Transverse colon (tissue), 4 donors: ENCODE measurements around the gene COL24A1. TPM values are rescaled to one million over a fixed set of nuclear protein-coding genes. Genes with fewer than 3 reads are reported as not detected.

ENCODE experiments used
- DNase-seq: peaks from one replicate; pipeline ENCODE4 v3.0.0-alpha.2; 2019
- H3K27ac ChIP-seq, 4 donors: fragments of 200-600 bp; sonication (generic); 2 replicates each; pipeline ENCODE4 v1.5.1; 2016 to 2018; ENCODE audit warnings: inconsistent platforms in 4 of 4
- H3K27me3 ChIP-seq: fragments of 200-600 bp; sonication (generic); 2 replicates; pipeline ENCODE4 v1.5.1; 2017; ENCODE audit warnings: inconsistent platforms
- H3K36me3 ChIP-seq, 4 donors: fragments of 200-600 bp; sonication (generic); 2 replicates each; pipeline ENCODE4 v1.5.1; 2017 to 2019; ENCODE audit warnings: inconsistent platforms in 4 of 4
- H3K4me1 ChIP-seq, 4 donors: fragments of 200-600 bp; sonication (generic); 2 replicates each; pipeline ENCODE4 v1.5.1; 2017 to 2020; ENCODE audit warnings: inconsistent platforms in 4 of 4
- H3K4me3 ChIP-seq, 4 donors: fragments of 200-600 bp; sonication (generic); 1 replicate in 1 of 4; 2 replicates in 3 of 4; pipeline versions ENCODE4 v1.5.1 to v1.6.1; 2017 to 2019; ENCODE audit warnings: inconsistent platforms in 4 of 4
- H3K9me3 ChIP-seq, 2 donors: fragments of 200-600 bp; sonication (generic); 2 replicates each; pipeline ENCODE4 v1.5.1; 2017 to 2019; ENCODE audit warnings: inconsistent platforms in 2 of 2
- CTCF ChIP-seq, 5 experiments: fragments of 200-600 bp in 3 of 5; fragments of 450-650 bp in 2 of 5; sonication (generic) in 3 of 5; IDR thresholded peaks; 1 replicate in 2 of 5; 2 replicates in 3 of 5; pipeline ENCODE4 v1.5.1; 2016 to 2017; ENCODE audit warnings: antibody characterized with exemption in 5 of 5, inconsistent platforms in 3 of 5, mild to moderate bottlenecking in 2 of 5, moderate library complexity in 1 of 5
- EP300 ChIP-seq: sonication (generic); formaldehyde crosslinking; IDR thresholded peaks from one replicate; pipeline ENCODE4 v1.6.1; 2017; ENCODE audit warnings: antibody characterized with exemption, low read depth
- POLR2A ChIP-seq: fragments of 450-650 bp; IDR thresholded peaks from one replicate; pipeline ENCODE4 v1.6.1; 2016; ENCODE audit warnings: antibody characterized with exemption, mild to moderate bottlenecking, moderate library complexity
- POLR2AphosphoS5 ChIP-seq, 3 donors: sonication (generic); formaldehyde crosslinking; IDR thresholded peaks; one replicate each; pipeline ENCODE4 v1.6.1; 2016; ENCODE audit warnings: antibody characterized with exemption in 3 of 3
- WGBS, 2 donors: methylation state at CpG; one replicate each; pipeline ENCODE4 v1.1.5; 2018; ENCODE audit warnings: low coverage in 1 of 2; 5-methylcytosine and 5-hydroxymethylcytosine counted together
- in situ Hi-C, 4 donors: fragments of 200-750 bp; cut with MboI; loops; one replicate each; pipeline versions ENCODE4 v1.15.0 to v1.15.1; 2017; ENCODE audit warnings: low sequenced_read_pairs in 3 of 4, low pct_ligation_motif_present in 1 of 4, low pct_unique_long_range_greater_than_20kb in 1 of 4
- intact Hi-C: fragments of 100-400 bp; cut with DNase I; formaldehyde crosslinking; loops from one replicate; pipeline ENCODE4 v1.15.1; 2023; ENCODE audit warnings: low total_unique reads
- total RNA-seq, 4 donors: library from RNA; depleted of rRNA; stranded (reverse); fragments of >200 nt; gene quantifications; one replicate each; pipeline ENCODE4 v1.1.0, GENCODE V29; 2016

The COL24A1 gene
- total RNA-seq, 4 donors from 2014 or later = 0.68 to 1.2 (median 0.93) TPM

DNA sequence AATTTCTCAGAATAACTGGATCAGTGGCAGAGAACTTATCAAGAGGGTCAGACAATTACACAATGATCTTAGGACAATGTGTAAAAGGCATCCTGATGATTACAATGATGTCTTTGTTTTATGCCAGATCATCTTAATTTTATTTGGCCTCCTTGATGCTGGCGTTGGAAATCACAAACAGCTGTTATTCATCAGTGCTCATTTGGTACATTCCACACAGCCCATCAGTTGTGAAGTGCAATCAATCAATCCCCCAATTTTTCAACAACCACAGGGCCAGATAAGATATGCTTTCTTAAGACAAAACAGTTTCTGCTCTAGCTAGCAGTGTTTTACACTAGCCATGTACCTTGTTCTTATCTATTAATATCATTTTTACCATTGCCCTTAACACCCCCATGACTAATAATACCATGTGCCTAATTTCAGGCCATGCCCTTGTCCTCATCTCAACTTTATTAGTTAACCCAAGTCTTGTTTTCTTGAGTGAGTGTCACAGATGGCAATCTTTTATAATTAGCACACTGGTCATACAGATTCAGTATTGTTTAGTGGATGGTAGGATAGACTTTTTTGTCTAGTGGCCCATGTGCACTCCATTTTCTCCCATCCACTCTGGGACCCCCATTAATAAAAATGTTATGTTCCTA, 40.8 kb upstream of the COL24A1 start:
- Histone ChIP-seq H3K4me3 (no peak overlapping the region), H3K36me3 (no peaks in the 10 kb centered on the region), H3K27me3 (no peaks in the 10 kb centered on the region), H3K9me3 (no peaks in the 10 kb centered on the region), H3K27ac (no peak overlapping the region), H3K4me1 (no peaks in the 10 kb centered on the region)
- no peak for TF ChIP-seq POLR2A
- TF ChIP-seq CTCF (IDR thresholded peaks at IDR 0.05) = no peak
- TF ChIP-seq EP300 = no peak
- TF ChIP-seq POLR2AphosphoS5 (IDR thresholded peaks at IDR 0.05) = no peak
- 0 to 31% methylated on average over 1 of the region's 1 CpG for WGBS, 2 donors
- DNase-seq = no peak
- intact Hi-C loops (no loop called here), in situ Hi-C loops (no loop called here)

- Histone ChIP-seq H3K27me3 (no peaks in the 10 kb centered on the region), H3K27ac (no peak overlapping the region), H3K4me3 (no peak overlapping the region), H3K4me1 (no peaks in the 10 kb centered on the region), H3K36me3 (no peaks in the 10 kb centered on the region), H3K9me3 (no peaks in the 10 kb centered on the region)
- WGBS, 2 donors = 62 to 70% methylated on average over 2 of the region's 2 CpGs
- no peak for DNase-seq
- TF ChIP-seq POLR2AphosphoS5 (IDR thresholded peaks at IDR 0.05) (no peak), POLR2A (no peak), CTCF (IDR thresholded peaks at IDR 0.05) (no peak), EP300 (no peak)
- in situ Hi-C loops (no loop called here), intact Hi-C loops (no loop called here)
Observed at GRCh38 chr1:86195281-86195680, 38.7 kb upstream of the COL24A1 start.

- intact Hi-C loops (no loop called here), in situ Hi-C loops (no loop called here)
- Histone ChIP-seq H3K27me3 (no peaks in the 10 kb centered on the region), H3K4me3 (no peak overlapping the region), H3K4me1 (no peaks in the 10 kb centered on the region), H3K9me3 (no peaks in the 10 kb centered on the region), H3K27ac (no peak overlapping the region), H3K36me3 (no peaks in the 10 kb centered on the region)
- 74 to 93% methylated on average over 4 of the region's 4 CpGs for WGBS, 2 donors
- TF ChIP-seq POLR2AphosphoS5 (IDR thresholded peaks at IDR 0.05) (no peak), CTCF (IDR thresholded peaks at IDR 0.05) (no peak), POLR2A (no peak), EP300 (no peak)
- DNase-seq = no peak
Observed at GRCh38 chr1:86194491-86195034, 38.0 kb upstream of the COL24A1 start.

- intact Hi-C loops (no loop called here), in situ Hi-C loops (no loop called here)
- no peak for DNase-seq
- Histone ChIP-seq H3K27ac (no peak overlapping the region), H3K36me3 (no peaks in the 10 kb centered on the region), H3K27me3 (no peaks in the 10 kb centered on the region), H3K4me1 (no peaks in the 10 kb centered on the region), H3K9me3 (no peaks in the 10 kb centered on the region), H3K4me3 (no peak overlapping the region)
- TF ChIP-seq POLR2A (no peak), CTCF (IDR thresholded peaks at IDR 0.05) (no peak), POLR2AphosphoS5 (IDR thresholded peaks at IDR 0.05) (no peak), EP300 (no peak)
- WGBS, 2 donors = 85 to 88% methylated on average over 1 of the region's 1 CpG
Observed at GRCh38 chr1:86192417-86192816, 35.8 kb upstream of the COL24A1 start.
